CD4-positive, alpha-beta T cell treated with Interferon alpha-2 for 1 hour (primary cell): ENCODE data around the gene HDAC9.

Experiments
- DNase-seq, 2 donors: peaks; one replicate each; pipeline ENCODE4 v3.0.0-alpha.2; 2020 to 2022

The HDAC9 gene

DNA sequence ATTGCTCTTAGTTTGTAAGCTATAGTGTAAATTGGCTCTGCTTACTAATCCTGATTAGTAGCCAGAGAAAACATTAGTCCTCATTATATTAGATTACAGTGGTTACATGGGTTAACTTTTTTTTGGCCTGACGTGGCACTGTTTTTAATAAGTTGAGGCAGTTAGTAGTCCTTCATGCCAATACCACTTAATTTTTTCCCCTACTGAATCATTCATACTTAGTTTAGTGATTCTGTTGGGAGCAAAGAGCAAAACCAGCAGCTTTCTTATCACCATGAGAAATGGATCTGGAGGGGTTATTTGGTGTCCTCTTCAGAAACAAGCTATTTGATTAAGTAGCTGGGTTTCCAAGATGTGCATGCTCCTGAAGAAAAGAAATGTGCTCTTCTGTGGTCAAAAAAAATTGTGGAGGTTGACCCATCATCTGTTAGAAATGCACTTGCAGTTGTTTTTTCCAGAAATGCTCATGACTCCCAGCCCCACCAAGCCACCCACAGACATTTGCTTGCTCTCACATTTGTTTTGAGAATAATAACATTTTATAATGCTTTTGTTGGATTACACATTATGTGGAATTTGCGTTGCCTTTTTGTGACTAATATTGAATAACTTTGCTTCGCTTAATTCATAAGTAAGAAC lies 258.5 kb downstream of the HDAC9 start:
- no peak for DNase-seq

DNA sequence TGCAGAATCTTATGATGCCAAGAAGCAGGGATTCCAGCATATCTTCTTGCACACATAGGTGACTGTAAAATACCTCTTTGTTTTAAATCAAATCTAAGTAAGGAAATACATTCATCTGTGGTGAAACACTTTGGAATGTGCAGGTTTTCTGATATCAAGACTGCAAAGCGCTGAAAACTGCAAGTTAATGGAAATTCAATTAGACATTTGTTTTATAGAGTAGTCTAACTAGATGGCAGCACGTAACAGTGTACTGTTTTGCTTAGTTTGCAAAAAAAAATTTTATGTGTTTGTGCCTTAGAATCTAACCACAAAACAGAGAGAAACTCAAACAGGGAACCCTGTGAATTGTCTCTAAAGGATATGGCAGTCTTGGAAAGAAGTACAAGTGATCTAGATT lies 259.2 kb downstream of the HDAC9 start:
- no peak for DNase-seq

DNA sequence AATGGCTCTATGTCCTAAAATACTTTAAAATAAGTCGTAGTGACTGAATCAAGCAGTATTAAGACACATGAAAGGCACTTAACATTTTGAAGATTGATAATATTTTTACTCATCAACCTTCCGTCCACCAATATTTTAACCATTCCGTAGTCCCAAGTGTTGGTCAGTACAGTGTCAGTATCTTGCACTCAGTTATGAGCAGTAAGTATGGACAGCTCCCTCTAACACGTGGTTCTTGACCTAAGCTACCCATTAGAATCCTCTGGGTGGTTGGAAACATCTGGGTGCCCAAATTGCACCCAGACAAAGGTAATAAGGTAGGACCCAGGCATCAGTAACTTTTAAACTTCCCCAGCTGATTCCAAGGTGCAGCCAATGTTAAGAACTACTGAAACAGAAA lies 260.2 kb downstream of the HDAC9 start:
- DNase-seq: no peak

DNA sequence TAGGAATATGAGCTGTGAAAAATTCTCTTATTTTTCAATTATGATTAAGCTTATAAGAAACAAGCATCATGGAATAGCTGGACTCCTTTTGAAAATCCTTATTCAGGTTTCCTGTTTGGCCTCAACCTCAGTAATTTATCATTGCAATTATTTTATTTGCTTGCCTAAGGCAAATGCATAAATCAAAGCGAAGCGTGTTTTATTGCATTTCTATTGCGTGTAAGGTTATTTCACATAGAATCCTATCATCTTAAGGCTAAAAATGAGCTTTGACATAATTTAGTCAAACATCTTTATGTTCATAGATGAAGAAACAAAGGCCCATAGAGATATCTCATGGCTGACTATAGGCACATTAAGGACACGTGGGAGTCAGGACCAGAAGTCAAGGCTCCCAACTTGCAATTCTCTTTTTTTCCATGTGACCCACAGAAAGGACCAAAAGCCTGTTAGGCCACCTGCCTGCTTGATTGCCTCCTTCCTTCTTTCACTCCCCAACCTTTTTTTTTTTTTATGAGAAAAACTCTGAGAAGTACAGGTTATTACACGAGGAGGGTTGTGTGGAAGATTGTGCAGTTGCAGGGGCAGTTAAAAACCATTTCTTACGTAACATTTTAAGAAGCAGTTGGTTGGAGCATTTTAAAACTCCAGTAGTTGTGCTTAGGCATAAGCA lies 261.0 kb downstream of the HDAC9 start:
- no peak for DNase-seq

DNA sequence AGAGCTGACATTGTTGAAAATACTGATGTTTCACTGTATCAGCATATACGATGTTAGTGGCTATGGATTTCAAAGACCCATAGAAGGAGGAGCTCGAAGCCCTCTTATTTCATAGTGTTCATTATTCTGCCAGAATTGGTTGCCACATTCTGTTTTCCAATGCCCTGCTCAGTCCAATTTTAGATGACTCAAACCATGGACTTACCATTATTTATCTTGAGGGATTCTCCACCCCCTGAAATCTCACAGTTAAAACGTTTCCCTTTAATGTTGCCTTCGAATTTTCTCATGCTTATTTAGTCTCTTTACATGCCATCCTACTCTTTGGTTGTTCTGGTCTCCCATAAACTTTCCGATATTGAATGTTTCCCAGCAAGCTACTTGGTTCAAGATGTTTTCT lies 264.5 kb downstream of the HDAC9 start:
- DNase-seq: no peak

DNA sequence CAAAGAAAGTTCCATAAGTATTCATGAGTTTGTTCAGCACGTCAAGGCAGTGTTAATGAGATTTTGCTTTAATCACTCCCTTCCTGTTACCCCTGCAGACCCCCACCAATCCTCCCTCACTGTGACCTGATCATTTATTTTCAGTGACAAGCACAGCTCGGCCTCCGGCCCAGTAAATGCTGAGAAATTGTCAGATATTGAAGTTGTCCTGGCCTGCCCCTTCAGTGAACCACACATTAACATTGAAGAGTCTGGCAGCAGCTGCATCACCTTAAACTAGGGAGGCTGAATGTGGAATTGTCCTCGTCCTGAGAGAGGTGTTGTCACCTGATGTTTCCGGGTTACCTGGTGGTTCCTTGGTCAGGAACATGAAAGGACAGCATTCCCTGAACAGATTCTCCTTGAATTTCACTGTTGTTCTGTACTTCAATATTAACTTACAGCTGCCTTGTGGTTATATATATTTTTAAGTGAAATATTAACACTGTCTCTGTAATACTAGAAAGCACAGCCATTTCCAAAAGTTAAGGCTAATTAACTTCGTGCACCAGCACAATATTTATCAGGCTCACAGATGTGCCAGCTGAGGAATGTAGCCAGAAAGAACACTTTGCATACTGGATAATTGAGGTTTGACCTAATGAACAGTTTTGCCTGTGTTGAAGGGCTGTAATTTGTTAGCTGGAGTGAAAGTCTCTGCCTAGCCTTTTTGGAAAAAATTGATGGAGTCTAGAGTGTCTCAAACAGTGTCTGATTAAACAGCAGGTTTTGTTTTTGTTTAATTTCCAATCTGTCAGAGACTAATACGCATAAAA lies 265.3 kb downstream of the HDAC9 start:
- DNase-seq: no peak

DNA sequence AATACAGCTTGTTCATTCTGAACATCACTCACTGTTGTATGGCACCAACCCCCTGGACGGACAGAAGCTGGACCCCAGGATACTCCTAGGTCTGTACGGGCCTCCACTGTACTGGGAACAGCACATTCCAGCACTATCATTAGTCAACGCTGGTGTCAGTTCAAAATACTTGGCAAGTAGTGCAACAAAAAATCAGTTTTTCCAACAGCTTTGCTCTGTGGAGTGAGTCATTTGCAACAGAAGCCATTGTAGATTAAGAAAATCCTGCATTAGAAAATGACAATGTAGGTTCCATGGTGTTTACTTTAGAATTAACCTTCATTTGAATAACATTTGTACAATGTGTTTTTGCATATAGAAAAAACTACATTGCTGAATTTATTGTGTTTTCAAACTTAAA lies 266.6 kb downstream of the HDAC9 start:
- DNase-seq: no peak

DNA sequence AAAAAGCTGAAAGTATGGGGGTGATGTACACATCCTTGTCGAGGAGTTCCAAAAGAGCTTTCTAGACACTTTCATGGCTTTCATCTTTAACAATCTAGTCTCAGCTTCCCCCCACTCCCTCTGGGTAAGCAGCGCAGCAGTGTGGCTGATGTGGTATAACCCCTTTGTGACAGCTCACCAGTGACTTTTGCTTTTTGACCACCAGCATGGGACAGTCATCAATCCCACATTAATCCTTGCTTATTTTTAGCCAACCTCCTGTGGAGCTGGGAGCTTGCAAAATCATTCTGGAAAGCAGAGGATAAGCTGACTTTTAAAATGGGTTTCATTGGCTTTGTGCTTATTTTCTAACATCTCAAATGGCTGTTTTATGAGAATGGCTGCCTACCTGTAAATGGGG lies 272.7 kb downstream of the HDAC9 start:
- no peak for DNase-seq

DNA sequence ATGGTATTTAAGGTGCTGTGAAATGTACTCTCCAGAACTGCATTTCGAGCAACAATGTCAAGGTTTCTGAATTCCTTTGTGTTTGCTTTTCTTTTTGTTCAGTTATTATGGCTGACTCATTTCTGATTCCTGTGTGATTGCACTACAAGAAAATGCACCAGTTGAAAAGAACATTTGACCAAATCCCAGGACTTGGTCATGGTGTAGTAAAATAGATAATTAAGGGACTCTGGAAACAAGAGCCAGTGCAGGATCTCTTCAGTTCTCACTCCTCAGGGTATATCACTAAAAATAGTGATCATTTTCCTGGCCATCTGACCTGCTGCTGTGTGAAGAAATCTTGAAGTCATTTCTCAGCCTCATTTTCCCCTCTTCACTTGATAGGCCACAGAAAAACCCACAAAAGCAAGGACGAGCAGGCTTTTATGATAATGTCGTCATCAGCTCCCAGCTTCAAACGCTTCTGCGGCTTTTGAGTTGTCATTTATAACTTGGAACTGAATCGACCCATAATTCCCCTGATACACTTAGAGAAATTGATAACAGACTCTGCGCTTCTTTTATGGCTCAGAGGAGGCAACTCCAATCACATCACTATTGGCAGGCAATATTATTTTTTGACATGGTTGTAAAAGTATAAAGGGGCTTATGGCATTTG lies 274.7 kb downstream of the HDAC9 start:
- DNase-seq: no peak

DNA sequence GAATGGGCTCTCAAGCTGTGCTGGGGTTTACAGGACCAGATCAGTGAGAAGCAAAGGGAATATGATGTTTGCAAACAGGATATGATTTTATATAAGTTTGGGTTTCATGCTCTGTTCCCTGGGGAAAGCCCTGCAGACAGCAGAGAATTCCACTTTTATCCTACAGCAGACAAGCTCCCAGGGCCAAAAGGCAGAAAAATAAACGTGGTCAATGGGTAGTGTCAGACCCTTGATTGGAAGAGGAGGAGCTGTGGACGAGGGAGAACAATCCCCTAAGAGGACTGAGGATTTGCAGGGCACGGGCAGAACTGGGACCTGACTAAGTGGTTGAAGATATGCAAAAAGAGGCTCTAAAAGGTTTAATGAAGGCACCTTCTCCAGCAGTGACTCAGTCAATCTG lies 275.3 kb downstream of the HDAC9 start:
- DNase-seq: no peak

DNA sequence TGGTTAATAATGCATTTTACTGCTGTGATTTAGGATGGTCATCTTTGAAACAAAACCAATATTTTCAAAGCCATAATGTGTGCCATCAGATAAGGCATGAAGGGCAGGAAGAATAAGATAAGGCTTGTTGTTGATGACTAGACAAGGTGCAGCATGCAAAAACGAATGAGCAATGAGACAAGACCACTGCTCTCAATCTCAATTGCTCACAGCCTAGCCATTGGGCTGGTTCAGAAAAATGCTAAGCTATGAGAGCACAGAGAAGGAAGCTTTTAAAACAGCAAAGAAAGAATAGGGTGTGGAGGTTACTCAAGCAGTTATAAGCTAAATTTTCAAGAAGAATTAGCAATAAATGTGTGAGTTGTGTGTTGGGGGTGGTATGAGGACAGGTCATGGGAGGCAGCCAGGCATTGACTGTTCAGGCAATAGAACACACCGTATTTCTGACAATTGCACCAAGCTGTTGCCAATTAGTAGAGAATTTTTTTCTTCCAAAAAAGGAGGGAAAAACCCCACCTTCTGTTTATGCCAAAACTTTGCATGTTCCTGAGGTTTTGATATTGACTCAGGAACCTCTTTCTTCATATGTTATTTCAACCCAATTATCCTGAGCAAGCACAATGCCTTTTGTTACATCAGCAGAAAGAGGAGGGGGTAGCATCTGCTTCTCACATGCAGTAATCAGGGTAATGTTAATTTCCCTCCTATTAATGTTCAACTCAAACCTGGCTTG lies 276.5 kb downstream of the HDAC9 start:
- DNase-seq: no peak

DNA sequence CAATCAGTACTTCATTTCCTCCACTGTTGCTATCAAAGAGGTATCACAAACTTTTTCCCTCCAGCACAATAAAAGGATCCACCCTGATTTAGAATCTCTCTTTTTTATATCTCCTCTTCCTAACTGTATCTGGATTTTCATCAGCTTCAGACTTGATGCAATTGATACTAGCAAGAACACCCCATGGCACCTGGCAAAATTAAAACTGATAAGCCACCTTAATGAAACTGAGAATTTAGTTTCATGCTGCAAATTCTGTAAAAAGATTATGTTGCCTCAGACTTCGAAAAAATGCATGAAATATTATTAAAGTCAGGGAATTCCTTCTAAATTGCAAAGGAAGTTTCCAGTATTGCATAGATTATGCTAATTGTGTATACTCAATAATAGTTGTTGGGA lies 277.0 kb downstream of the HDAC9 start:
- no peak for DNase-seq

DNA sequence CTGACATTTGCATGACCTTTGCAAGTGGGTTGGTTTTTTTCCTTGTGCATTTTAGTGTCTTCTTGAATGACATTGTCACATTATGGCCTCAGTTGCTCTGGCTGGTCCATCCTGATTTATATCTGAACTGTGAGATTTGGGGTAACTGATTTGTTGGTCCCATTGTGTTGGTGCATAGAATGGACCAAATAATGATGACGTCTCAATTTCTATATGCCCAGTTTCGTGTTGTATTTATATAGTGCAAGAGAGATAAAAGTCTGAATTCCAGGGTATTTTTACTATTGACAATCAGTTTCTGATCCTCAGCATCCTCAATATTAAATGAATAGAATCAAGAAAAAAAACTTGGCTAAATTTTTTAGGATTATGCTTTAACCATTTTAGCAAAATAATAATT lies 281.8 kb downstream of the HDAC9 start:
- DNase-seq: no peak

DNA sequence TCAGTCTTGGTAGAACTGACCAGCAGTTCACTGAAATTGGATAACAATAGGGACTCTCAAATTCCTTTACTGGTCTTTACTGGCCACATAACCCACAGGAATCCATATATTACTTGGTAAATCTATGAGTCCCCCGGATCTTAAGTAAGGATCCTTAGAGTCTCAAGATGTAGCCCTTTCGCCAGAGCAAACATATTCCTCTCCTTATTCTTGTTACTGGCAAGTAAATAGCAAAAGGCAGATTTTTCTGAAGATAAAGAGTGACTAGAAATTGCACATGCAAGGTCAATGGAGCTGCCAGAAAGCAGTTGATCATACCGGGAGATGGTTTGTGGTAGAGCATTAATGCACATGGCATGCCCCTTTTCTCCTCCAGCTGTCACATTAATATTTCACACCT lies 283.0 kb downstream of the HDAC9 start:
- DNase-seq: no peak

DNA sequence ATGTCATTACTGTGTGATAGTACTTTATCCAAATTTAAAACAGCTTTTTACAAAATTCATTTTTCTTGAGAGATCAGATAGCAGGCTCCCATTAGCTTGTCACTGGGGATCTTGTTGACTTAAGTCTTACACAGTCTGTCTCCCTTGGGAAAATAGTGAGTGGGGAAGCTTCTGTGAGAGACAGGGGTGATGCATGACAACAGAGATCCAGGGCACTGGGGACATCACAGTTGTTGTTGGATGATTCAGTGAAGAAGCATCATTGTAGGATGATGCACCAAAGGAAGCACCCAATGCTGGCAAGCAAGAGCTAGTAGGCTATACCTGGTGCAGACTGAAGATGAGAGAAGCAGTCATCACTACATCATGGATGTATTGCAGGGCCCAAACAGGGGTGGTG lies 284.7 kb downstream of the HDAC9 start:
- DNase-seq: no peak

DNA sequence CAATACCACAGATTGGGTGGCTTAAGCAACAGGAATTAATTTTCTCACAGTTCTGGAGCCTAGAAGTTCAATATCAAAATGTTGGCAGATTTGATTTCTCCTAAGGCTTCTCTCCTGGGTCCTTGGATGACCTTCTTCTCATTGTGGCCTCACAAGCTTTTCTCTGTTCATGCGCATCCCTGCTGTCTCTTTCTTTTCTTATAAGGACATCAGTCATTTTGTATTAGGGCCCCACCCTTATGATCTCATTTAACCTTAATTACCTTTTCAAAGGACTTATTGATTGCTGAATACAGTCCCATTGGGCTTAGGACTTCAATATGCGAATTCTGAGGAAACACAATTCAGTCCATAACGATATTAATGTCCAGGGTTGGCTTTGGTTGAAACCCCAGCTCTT lies 285.4 kb downstream of the HDAC9 start:
- DNase-seq: no peak

DNA sequence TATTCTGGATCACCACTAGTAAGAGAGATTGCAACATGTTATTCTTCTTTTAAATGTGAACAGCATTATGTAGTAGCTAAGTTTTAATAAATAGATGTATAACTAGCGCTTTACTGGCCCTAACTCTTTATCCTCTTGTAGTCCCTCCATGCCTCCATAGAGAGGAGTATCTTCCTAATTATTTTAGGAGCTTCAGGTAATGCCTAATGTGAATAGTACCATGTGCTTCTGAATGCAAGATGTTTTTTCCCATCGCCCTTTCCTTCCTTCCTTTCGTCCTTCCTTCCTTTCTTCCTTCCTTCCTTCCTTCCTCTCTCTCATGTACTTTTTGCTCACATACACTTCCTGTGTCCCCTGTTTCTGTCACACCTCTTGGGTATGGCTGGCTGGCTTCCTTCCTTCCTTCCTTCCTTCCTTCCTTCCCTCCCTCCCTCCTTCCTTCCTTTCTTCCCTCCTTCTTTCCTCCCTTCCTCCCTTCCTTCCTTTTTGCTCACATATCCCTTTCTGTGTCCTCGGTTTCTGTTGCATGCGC lies 290.7 kb downstream of the HDAC9 start:
- DNase-seq: no peak

DNA sequence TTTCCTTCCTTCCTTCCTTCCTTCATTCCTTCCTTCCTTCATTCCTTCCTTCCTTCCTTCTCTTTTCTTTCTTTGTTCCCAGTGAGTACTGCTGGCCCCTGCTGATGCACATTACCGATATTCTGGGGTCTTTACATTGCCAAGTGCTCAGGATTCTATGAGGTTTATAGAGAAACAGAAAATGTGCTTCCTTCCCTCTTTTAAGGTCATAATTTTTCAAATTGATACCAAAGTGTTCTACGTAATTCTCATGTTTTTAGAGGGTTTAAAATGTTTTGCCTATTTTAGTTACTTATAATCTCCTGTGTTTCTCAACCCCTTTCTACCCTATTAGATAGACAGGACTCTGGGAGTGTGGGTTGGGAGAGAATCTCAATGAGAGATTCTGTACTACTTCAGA lies 291.2 kb downstream of the HDAC9 start:
- DNase-seq: no peak

DNA sequence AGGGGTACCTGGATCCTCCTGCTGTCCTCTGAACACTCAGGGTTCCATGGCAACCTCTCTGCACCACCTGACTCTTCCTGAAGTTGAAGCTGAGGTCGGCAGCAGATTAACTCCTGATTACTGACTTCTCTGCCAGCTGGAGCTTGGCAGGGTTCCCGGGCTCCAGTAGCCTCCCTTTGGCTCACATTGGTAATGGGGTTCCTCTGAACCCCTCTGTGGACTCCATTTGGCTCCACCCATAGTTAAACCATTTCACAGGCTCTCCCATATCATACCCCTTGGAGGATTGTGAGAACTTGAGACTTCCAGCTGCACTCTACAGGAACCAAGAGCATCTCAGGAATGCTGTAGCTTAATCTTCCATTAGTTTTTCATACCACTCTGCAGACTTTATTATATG lies 292.5 kb downstream of the HDAC9 start:
- DNase-seq: no peak

DNA sequence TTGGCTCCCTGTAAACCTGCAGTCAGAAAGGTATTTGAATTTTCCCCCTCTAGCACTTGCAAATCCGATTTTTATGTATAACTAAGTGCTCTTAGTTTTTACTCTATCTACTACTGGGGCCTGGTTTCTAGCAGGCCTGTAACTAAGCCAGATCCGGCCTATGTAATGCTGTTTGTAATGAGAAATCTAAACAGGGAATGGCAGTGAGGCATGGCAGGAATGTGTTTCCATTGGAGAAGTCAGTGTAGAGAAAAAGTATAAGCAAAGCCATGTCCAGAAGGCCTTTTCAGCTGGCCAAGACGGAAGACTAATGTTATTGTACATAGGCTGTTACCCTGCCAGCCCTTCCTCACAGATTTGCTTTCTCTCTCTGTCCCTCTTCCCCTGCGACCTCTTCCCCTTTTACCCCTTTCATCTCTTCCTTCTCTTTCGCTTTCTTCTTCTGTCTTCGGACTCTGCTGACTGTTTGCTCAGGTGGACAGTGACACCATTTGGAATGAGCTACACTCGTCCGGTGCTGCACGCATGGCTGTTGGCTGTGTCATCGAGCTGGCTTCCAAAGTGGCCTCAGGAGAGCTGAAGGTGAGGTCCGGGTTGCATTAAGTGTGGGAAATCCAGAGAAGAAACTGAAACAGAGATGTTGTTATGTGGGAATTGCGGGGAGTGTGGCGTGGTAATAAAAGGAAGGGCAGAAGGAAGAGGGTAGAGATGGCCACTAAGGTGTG lies 297.5 kb downstream of the HDAC9 start:
- no peak for DNase-seq

DNA sequence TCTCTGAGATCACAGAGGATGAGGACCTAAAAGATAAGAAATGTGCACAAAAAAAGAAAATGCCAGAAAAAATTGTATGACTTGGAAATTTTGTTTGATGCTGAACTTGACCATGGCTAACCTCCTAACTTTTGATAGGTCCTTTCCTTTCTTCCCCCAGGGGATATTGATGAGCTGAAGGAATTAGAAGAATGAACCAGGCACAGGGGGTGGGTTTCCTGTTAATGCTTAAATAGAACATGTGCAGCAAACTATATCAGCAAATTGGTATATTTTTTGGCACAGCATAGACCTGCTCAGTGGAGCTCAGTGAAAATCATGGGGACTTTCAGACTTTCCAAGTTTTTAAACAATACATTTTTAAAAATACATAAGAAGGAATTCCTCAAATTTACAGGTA lies 300.7 kb downstream of the HDAC9 start:
- DNase-seq: no peak
